ENCODE data around the gene SERGEF.

The SERGEF gene

GRCh38 chr11:17951685-17952388 lies 61.0 kb downstream of the SERGEF start:
- no peak for DNase-seq

- DNase-seq: no peak
Measured at GRCh38 chr11:17950644-17951043, 62.2 kb downstream of the SERGEF start.

DNA sequence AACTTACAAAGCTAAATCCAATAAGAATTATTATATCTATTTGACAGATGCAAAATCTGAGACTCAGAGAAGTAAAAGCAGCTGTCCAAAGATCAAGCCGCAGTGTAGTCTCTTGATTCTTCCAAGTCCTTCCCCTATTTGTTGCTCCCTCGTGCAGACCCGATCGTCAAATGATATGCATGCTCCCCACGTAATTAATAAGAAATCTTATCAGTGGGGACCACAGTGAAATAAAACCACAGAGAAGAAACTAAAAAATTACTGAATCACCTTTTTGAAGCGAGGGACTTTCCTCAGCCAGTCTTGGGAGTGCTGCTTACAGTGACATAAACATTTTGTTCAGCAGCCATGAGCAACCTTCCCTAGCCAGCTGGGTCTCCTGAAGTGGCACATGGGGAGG lies 64.6 kb downstream of the SERGEF start:
- DNase-seq: no peak

DNA sequence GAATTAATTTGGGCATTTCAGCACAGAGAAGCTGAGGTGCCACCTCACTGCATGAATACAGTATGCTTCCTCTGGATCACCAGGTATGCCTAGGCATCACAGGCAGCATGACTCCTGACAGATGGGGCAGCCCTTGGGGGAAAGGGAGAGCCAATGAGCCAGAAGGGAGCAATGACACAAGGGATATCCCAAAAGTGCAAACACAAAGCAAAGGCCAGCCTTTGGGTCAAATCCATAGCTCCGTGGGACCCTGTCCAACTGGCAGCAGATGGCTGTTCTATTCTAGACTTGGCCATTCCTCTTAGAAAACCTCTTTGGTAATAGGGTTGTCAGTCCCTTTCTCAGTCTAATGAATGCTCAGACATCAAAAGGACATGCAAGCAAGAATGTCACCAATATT lies 73.3 kb downstream of the SERGEF start:
- peak in 3 of 14 donors; percentile 14 to 94 (median 21) for DNase-seq

GRCh38 chr11:17936790-17937189 lies 76.1 kb downstream of the SERGEF start:
- no peak for DNase-seq

DNA sequence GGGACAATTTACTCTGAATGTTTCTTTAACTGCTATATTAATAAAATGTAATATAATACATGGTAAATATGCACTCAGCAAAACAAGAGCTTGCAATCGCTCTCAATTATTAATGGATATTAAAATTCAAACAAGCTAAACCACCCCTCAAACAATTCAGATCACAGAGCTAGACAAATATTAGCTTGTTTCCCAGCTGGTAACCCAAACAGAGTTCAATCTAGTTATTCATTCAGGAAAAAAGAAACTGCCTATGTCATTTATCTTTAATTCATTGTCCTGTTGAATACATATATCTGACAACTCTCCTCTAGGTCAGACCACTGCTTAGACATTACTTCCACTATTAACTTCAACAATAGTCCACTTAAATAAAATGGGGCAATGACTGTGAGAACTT lies 78.7 kb downstream of the SERGEF start:
- no peak for DNase-seq

DNA sequence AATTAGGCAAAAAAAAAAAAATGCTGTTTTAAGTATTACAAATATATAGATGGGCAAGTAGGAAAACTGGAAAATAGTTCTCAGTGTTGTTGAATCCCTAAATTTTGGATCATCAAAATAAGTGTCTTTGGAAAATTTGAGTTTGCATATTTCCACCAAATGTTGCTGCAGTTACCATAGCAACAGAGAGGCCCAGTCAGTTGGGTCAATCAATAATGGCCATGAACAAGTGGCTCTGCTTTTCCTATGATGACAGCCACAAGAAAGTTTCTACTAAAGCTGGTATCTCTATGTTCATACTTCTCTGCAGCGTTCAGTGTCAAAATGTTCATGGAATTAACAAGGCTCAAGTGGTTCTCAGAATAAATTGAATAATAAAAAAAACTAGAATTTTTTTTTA lies 79.1 kb downstream of the SERGEF start:
- no peak for DNase-seq

DNA sequence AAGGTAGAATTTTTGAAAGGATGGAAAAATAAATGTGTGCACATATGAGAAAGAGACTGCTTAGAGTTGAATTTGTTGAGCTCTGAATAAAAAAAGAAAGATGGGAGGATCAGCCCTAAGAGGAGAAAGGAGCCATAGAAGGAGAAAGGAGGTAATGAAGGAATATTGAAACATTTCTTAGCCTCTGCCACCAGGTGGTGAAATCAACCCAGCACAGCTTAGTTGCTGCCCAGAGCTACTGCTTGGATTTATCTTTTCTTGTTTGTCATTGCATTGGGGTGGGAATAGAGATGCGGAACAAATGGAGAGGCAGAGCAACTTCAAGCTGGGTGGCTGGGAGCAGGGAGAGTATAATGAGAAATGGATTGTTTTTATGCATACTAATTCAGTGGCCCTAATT lies 80.4 kb downstream of the SERGEF start:
- DNase-seq: no peak

GRCh38 chr11:17931595-17931994 lies 81.3 kb downstream of the SERGEF start:
- DNase-seq: no peak

DNA sequence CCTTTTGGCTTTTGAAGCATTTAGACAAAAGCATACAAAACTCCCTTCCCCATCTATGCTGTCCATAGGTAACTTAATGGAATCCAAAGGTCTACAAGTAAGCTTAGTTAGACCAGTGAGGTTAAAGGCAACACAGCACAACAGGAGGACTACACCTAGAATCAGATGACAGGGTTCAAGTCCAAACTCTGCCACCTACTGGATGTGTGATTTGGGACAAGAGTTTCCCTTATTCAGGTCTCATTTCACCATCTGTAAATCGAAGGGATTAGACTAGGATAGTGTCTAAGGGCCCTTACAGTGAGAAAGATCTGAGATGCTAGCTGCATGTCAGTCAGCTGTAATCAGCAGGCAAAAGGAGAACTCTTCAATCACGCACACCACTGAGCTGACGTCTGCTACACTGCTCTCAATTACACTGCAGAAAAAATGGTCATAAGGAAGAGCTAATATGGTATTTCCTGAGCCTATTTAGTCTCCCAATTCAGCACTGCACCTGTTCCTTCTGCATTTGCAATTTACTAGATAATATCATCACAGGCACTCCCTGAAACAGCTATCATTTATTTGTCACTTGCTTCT lies 82.2 kb downstream of the SERGEF start:
- no peak for DNase-seq

DNA sequence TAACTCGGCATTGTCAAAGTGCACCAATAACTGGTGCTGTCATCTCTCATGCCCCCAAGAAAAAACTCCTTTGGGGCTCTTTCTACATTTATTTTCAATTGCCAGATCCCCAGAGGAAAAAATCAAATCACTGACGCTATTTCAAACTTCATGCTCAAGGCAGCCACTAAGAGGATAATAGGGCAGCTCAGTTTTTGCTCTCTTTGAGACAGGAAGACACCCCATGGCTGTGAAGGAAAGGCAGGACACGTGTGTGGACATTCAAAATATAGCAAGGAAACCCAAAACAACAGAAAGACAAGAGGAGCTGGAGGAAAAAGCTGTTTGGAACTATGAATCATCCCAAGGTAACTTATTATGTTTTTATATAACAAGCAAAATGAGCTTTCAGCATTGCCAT lies 83.7 kb downstream of the SERGEF start:
- DNase-seq: no peak

DNA sequence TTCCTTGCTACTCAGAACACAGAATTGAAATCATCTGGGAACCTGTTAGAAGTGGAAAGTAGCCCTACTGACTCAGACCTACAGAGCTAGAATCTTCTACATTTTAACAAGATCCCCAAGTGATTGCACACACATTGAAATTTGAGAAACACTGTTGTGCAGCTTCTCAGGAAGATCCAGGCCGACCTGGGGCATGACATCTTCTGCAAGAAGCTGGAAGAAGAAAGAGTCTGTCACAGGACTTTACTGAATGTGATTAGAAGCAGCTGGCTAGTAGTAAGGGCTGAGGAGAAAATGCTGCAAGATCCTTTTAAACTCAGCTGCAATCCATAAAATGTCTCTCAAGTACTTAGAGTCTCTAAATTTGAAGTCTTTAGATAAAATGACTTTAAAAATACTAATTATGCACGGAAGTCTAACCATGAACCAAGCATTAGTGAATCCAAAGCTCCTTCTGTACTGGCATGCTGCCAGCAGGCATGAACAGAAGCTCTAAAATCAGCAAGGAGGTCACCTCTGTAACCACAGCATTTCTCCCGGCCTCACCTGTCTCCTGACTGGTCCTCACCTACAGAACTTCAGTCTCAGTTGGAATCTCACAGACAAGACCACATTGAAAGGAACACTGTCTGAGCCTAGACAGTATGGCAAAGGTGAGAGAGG lies 85.0 kb downstream of the SERGEF start:
- DNase-seq: no peak

DNA sequence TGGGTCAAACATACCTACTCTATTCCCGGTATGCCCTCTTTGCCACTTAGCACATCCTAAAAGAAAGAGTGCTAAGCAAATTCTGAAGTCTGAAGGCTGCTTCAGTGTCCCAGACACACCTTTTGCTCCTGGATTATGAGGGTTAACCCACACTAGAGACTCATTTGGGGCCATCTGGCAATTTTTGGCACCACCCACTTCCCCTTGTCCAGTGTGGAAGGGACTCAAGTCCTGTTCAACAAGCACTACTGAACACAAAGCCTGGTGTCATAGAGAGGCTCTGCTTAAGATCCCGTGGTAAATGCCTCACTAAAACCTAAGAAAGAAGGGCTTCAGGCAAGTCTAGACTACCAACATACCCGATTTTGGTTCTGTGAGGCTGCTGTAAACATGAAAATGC lies 85.8 kb downstream of the SERGEF start:
- peak in 1 of 14 donors; percentile 84 for DNase-seq

- DNase-seq: no peak
Measured at GRCh38 chr11:17924713-17925112, 88.1 kb downstream of the SERGEF start.

DNA sequence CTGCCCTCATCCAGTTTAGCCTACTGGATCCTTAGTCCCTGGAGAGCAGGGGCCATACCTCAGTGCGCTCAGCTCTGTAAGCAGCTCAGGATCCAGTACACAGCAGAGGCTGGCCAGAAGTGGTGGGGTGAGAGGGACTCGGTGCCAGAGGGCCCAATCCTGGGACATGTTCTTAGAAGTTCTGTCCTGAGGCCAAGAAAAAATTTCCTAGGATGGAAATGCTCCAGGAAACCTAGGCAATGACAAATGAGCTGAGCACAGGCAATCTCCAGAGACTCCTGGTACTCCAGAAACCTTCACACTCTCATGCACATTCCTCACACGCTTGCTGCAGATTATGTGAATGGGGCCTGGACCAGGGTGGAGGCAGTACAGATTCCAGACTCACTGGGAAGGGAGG lies 89.6 kb downstream of the SERGEF start:
- DNase-seq: peak in 1 of 14 donors; percentile 42

DNA sequence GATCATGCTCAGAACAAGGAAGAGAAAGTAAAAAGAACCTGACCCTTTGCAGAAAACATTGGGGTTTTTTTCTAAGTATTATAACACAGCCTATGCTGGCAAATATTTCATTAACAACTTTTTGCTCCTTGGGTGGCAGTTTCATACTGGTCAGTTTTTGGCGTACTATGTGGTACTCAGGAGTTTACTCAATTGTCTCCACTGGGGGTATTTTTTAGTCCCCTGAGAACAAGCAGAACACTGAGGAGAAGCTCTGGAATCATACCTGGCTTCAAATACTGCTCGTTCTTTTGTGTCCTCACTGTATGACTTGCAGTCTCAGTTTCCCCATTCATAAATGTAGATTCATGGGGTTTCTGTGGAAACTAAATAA lies 90.4 kb downstream of the SERGEF start:
- DNase-seq: no peak

- no peak for DNase-seq
Measured at GRCh38 chr11:17921659-17922415, 91.0 kb downstream of the SERGEF start.

- no peak for DNase-seq
Measured at GRCh38 chr11:17918049-17918605, 94.7 kb downstream of the SERGEF start.

DNA sequence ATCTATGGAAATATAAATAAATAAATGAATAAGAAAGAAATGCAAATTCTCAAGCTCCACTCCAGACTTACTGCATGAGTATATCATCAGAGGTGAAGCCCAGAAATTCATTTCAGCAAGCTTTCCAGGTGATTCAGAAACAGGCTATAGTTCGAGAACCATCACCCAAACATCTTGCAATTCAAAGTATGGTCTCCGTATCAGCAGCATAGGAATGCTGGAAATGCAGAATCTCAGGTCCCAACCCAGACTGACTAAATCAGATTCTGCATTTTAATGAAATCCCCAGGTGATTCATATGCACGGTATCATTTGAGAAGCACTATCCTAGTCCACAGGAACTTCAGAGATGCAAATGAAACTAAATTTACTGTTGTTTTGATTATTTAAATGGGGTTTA lies 95.3 kb downstream of the SERGEF start:
- no peak for DNase-seq

DNA sequence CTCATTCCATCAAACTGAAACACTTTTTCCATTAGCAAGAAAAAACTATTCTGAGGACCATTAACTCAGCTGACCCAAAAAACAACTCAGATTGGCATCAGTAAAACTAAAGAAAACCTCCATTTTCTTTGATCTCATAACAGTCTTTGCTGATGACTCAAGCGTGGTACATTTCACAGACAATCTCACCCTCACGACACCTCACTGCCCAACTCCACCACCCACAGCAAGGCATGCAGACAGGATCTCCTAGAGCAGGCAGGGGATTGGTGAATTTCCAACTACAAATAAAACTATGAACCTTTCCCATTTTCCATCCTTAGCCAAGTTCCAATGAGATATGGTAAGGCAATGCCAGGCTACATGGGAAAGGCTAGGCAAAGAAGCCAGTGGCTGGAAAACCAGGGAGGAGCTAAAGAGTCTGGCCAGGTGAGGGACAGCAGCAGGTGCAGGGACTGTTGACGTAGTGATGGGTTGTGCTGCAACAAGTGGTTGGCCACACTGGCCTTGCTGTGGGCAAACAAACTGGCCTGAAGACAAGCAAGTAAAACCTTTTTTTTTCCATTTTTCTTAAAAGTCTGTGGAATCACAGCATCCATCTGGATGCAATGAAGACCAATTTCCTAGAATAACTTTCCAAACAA lies 97.2 kb downstream of the SERGEF start:
- DNase-seq: no peak

GRCh38 chr11:17914957-17915356 lies 97.9 kb downstream of the SERGEF start:
- DNase-seq: no peak

DNA sequence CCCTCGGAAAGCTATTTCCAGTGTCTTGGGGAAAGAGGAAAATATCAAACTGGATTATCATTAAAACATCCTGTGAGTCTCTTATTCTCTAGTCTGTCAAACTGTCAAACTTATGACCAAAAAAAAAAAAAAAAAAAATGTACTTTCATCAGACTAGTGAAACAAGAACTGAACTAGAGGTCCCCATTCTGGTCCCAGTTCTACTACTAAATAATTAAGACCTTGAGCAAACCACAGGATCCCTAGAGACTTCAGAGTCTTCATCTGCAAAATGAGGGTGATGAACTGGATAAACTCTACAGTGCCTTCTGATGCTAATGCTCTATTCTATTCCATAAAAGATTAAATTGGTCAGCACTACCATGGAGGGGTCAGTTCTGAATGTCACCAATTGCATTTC lies 105.8 kb downstream of the SERGEF start:
- DNase-seq: no peak

Measured in C1 segment of cervical spinal cord (tissue), 14 donors.